Stimulated activated CD4-positive, alpha-beta T cell treated with anti-CD3 and anti-CD28 coated beads, Interleukin-4, amount 100 ng/mL, for 1 hour (primary cell): ENCODE data around the gene NR6A1.
"Not testable (repeated sequence)": the region's sequence is repeated elsewhere in the genome, so short reads cannot be mapped to it uniquely, and the experiment has no call there.

Source experiments
- DNase-seq: peaks from one replicate; pipeline ENCODE4 v3.0.0-alpha.2; 2020

NR6A1 gene

DNA sequence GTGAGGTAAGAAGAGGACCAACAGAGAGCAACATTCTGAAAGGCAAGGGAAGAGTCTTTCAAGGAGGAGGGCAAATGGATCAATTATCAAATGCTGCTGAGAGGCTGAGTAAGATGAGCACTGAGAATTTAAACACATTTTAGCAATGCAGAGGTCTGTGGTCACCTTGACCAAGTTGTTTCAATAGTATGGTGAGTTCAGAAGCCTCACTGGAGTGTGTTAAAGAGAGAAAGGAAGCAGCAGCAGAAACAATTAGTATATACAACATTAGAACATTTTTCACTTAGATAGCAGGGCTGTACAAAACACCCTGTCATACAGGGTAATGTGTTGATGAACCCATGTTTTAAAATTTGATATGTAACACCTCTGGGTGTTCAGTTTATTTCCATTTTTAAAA is 131.5 kb downstream of the NR6A1 start:
- DNase-seq: no peak

DNA sequence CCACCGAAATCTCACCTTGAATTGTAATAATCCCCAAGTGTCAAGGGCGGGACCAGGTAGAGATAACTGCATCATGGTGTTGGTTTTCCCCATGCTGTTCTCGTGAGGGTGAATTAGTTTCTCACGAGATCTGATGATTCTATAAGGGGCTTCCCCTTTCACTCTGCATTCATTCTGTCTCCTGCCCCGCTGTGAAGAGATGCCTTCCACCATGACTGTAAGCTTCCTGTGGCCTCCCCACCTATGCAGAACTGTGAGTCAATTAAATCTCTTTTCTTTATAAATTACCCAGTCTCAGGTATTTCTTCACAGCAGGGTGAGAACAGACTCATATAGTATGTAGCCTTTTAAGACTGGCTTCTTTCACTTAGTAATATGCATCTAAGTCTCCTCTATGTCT is 135.8 kb downstream of the NR6A1 start:
- no peak for DNase-seq

GRCh38 chr9:124632077-124632621 is 139.0 kb downstream of the NR6A1 start:
- DNase-seq: no peak

DNA sequence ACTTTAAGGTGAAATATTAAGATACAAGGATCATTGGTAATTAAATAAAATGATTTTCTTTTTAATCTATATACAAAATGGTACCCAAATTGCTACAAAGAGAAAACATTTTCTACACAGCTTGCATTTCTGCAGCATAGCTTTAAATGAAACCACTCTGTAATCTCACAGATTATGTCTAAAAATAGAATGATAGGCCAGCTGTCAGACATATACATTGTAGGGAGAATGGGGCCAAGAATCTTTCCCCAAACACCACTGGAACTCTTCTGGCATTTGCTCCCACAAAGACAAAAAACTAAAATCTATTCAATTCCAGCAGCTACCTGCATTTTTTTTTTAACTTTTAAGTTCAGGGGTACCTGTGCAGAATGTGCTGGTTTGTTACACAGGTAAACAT is 139.8 kb downstream of the NR6A1 start:
- DNase-seq: no peak

DNA sequence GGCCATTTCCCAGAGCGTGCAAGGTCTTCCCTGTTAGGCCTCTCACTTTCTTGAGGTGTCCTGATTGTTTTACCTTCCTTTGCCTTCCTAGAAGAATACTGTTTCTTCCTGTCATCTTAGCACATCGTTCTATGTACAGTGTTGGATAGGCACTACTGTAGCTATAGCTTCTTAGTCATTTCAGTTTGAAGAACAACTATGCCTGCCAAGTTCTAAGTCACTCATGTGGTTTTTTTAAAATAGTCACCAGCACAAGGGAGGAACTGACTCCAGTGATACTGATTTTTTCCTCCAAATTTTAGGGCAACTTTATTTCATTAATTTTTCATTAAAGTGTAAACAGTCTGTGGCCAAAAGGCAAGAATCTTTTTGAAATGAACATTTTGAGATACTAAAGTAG is 141.5 kb downstream of the NR6A1 start:
- DNase-seq: no peak

DNA sequence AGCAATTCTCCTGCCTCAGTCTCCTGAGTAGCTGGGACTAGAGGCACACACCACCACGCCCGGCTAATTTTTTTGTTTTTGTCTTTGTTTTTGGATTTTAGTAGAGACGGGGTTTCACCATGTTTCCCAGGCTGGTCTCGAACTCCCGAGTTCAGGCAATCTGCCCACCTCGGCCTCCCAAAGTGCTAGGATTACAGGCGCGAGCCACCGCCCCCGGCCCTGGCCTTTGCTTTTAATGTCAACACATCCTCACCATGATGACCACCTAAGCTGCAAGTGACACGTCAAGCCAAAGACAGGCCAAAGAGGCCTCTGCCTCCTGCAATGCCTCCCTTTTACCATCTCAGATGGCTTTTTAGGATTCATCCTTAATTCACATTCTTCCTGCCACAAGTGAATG is 142.4 kb downstream of the NR6A1 start:
- DNase-seq: no peak

- no peak for DNase-seq
Measured at GRCh38 chr9:124626276-124626675, 144.8 kb downstream of the NR6A1 start.

- DNase-seq: no peak
Measured at GRCh38 chr9:124625087-124625486, 146.0 kb downstream of the NR6A1 start.

DNA sequence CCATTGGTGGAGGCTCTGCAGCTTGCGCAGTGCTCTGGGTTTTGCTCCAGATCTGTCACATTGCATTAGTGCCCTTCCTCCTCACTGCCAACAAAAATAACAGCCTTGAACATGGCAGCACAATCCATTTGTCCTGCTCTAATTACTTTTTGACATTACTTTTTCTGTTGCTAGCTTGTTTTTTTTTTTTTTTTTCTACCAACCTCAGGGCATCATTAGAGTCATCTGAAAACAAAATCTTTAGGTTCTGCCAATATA is 146.4 kb downstream of the NR6A1 start:
- no peak for DNase-seq

DNA sequence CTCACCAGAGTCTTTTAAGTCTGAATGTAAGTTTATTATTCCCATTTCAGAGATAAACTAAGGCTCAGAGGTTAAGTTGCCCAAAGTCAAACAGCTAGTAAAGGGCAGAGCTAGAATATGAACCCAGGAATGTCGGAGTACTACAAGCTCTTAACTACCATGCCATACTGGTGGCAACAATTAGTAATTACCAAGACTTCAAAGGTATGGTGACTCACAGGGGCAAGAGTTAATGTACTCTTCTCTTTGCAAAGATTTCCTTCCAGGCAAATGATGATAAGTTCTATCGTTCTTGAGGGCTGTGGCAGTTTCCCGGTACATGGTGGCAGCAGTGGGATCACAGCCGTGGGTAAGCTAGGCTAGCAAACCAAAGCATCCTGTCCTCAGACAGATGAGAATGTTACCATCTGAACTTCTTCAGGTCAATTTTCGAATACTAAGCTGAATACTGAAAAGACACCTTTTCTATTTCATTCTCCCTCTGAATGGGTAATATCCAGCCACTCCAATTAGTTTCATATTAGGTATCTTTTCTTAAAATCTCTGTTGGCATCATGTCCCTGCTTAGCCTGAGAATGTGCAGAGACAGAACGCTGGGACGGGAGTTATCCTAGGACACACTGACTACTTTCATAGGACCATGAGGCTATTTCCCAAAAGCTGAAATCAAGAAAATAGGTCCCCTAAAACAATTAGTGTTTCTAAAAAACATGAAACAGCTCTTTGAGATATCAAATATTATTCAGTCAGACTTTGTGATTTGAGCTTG is 147.0 kb downstream of the NR6A1 start:
- no peak for DNase-seq

DNA sequence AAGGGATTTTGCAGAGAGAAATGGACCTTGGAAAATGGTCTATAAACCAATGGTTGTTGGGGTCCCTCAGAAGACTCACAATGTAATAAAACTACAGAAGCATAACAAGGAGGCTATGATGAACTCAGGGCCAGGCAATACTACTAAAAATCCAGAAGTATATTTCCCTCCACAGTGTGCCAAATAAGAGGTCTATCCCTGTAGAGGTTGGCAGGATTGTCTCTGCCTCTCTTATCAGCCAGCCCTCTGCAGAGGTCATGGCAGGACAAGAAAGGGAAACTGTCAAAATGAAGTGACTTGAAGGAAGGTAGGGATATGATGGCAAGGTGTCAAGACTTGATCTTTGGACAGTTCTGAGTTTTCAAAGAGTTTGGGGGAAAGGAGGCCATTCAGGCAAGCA is 148.2 kb downstream of the NR6A1 start:
- no peak for DNase-seq

GRCh38 chr9:124621371-124622328 is 149.5 kb downstream of the NR6A1 start:
- DNase-seq: no peak

DNA sequence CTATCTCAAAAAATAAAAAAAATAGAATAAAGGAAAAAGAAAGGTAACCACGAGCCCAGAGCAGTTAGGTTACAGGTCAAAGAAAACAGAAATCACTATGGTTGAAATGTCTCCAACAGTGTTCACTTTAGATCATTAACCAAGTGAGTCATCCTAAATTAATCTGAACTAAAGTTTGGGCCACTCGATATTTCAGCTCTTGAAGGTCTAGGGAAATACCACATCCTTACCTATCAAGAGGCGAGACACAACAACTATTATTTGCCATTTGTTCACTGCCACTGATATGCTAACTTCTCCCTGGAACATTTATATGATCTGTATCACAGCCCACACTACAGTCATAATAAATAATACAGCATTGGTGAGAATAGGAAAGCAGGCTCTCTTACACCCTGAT is 152.6 kb downstream of the NR6A1 start:
- DNase-seq: no peak

- DNase-seq: peak; percentile 74
Measured at GRCh38 chr9:124617477-124618141, 153.5 kb downstream of the NR6A1 start.

GRCh38 chr9:124616961-124617360 is 154.2 kb downstream of the NR6A1 start:
- no peak for DNase-seq

DNA sequence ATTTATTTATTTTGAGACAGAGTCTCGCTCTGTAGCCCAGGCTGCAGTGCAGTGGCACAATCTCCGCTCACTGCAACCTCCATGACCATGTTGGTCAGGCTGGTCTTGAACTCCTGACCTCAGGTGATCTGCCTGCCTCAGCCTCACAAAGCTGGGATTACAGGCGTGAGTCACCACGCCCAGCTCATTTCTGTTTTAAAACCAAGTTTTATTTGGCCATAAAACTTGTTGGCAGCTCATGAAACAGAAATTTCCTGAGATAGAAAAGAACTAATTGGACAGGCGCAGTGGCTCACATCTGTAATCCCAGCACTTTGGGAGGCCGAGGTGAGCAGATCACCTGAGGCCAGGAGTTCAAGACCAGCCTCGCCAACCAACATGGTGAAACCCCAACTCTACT is 155.3 kb downstream of the NR6A1 start:
- DNase-seq: not testable (repeated sequence)

DNA sequence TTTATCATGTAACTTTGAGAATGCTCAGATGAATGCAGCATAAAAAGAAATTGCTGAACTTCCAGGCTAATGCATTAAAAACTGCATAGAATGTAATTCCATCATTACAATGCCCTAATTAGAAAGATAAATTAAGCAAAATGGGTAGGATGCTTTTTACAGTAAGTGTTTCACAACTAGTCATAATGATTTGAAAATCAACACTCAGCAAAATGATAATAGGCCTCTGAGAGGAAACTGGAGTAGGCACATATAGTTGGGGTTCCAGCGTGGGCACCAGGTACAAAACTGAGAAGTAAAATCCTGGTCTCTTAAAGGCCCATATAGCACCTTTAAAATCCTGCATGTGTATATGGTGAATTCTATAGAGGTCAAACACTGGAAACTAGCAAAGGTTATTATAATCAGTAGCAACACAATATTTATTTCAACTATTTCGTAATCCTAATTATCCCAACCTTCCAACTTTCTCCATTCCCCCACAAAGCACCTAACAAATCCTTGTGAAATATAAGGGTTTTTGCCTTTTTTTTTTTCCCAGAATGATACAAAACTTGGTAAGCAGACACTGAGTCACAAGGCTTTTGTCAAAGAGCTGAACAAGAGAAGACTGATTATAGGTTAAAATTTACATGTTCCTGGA is 155.9 kb downstream of the NR6A1 start:
- DNase-seq: no peak

GRCh38 chr9:124613849-124614248 is 157.3 kb downstream of the NR6A1 start:
- no peak for DNase-seq

DNA sequence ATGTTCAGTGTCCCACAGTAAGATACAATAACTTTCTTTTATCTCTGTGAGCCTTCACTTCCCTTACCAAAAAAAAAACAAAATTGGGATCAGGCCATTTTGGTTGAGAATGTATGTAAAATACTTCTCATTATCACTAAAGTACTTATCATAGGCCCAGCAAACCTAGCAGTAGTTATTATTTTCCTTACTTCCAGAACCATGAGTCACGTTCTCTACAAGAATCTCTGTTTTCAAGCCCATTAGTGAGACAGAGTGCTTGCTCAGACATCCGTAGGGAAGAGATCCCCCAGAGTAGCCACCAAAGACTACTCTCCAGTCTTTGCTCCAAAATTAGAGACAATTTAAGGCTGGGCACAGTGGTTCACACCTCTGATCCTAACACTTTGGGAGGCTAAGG is 160.0 kb downstream of the NR6A1 start:
- no peak for DNase-seq

DNA sequence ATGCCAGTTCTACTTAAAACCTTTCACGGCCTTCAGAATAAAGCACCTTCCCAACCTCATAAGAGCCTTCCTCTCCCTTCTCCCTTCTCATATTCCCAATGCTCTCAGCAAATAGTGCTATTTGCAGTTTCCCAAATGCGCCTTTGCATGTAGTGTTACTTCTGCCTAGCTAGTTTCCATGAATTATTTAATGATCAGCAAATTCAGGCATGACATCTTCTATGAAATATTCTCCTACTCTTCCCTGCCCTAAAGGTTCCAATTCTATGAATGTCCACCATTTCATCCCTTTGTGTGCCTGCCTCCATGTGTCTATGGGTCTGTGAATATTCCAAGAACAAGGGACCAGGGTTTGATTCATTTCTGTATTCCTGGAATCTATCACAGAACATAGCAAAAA is 165.1 kb downstream of the NR6A1 start:
- no peak for DNase-seq

DNA sequence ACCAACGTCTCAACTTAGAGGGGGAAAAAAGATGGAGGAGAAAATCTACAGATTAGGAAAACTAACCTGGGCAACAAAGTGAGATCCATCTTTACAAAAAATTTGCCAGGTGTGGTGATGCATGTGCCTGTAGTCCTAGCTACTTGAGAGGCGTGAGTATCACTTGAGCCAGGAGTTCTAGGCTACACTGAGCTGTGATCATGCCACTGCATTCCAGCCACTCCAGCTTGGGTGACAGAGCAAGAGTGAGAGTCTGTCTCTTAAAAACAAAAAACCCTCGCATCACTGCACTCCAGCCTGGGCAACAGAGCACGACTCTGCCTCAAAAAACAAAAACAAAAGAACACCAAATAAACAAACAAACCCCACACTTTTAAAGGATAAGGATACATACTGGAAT is 165.9 kb downstream of the NR6A1 start:
- no peak for DNase-seq

- no peak for DNase-seq
Measured at GRCh38 chr9:124602632-124603031, 168.5 kb downstream of the NR6A1 start.

DNA sequence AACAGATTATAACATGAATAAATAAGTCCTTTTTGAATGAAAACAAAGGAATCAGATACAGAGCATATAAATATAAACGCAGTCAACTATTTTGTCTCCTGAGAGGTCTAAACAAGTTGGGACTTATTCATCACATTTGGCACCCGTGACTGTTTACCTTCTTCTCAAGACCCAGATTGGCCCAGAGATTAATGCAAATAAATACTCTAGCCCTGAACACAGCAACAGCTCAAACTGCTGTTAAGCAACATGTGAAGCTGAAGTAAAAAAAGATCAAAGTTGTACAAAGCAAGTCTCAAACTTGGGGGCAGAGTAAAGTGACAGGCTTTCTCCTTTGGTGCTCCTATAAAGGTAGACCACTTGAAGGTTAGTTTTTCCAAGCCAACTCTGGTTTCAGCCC is 168.9 kb downstream of the NR6A1 start:
- no peak for DNase-seq
